HK-2 (cell line): Measurements from ENCODE around the gene RIBC2.
"Not testable (repeated sequence)": the region's sequence is repeated elsewhere in the genome, so short reads cannot be mapped to it uniquely, and the experiment has no call there.

ENCODE experiments used
- DNase-seq: peaks from one replicate; pipeline ENCODE4 v3.0.0-alpha.2; 2018; ENCODE audit not compliant: unreplicated experiment

Gene RIBC2

GRCh38 chr22:45413368-45414211, at the start of gene RIBC2, which contains the start of gene SMC1B:
TSS of gene RIBC2 (plus strand) at chr22:45413693. CDS start at chr22:45413887, 194 bp downstream.
TSS of gene SMC1B (minus strand) at chr22:45413599. CDS start at chr22:45413567, 32 bp downstream.
- DNase-seq: peak; percentile 92

- DNase-seq: no peak
Observed at GRCh38 chr22:45366713-45367112, 46.8 kb upstream of the RIBC2 start.

GRCh38 chr22:45373592-45373991, 39.9 kb upstream of the RIBC2 start:
- DNase-seq: not testable (repeated sequence)

- DNase-seq: no peak
Observed at GRCh38 chr22:45376009-45376408, 37.5 kb upstream of the RIBC2 start.

- DNase-seq: no peak
Observed at GRCh38 chr22:45376703-45377102, 36.8 kb upstream of the RIBC2 start.

- no peak for DNase-seq
Observed at GRCh38 chr22:45381348-45381747, 32.1 kb upstream of the RIBC2 start.

GRCh38 chr22:45389546-45389945, 23.9 kb upstream of the RIBC2 start:
- DNase-seq: no peak

GRCh38 chr22:45397806-45398205, 15.7 kb upstream of the RIBC2 start:
- DNase-seq: no peak

- no peak for DNase-seq
Observed at GRCh38 chr22:45398214-45398613, 15.3 kb upstream of the RIBC2 start.

- DNase-seq: no peak
Observed at GRCh38 chr22:45399712-45400445, 13.6 kb upstream of the RIBC2 start.

GRCh38 chr22:45402466-45402985, 11.0 kb upstream of the RIBC2 start:
- DNase-seq: no peak

- no peak for DNase-seq
Observed at GRCh38 chr22:45407793-45408192, 5.7 kb upstream of the RIBC2 start.

- no peak for DNase-seq
Observed at GRCh38 chr22:45413013-45413367, 503 bp upstream of the RIBC2 start.

- no peak for DNase-seq
Observed at GRCh38 chr22:45418056-45418769, 4.7 kb downstream of the RIBC2 start.

- DNase-seq: no peak
Observed at GRCh38 chr22:45418770-45419138, 5.3 kb downstream of the RIBC2 start.

GRCh38 chr22:45420011-45420410, 6.5 kb downstream of the RIBC2 start:
- no peak for DNase-seq

- no peak for DNase-seq
Observed at GRCh38 chr22:45420539-45420938, 7.0 kb downstream of the RIBC2 start.

GRCh38 chr22:45421349-45422055, 8.0 kb downstream of the RIBC2 start:
- DNase-seq: no peak

- no peak for DNase-seq
Observed at GRCh38 chr22:45422237-45422983, 8.9 kb downstream of the RIBC2 start.

GRCh38 chr22:45423524-45423923, 10.0 kb downstream of the RIBC2 start:
- DNase-seq: no peak

- DNase-seq: no peak
Observed at GRCh38 chr22:45424241-45424731, 10.8 kb downstream of the RIBC2 start.
